Small intestine (tissue), 4 donors: ENCODE data around the gene NAT16. TPM values are rescaled to one million over a fixed set of nuclear protein-coding genes. Genes with fewer than 3 reads are reported as not detected.

ENCODE experiments used
- polyA plus RNA-seq, 4 donors: library from polyadenylated mRNA; stranded (reverse) in 3 of 4; unstranded in 1 of 4; fragments of 200-250 nt in 3 of 4; fragments of 120-200 nt in 1 of 4; gene quantifications; one replicate each; pipeline versions ENCODE4 v1.2.1 to v1.2.3, GENCODE V29; 2013
- donor health status: healthy with polysubstance abuse.
- donor health status: Bipolar disorder and iron deficiency.
- donor health status: healthy.

Gene NAT16
- polyA plus RNA-seq, 4 donors: 0.04 to 0.10 TPM; not detected in 2

Other genes with a start within 250 kb of the NAT16 start
- 100 to 1,000 TPM in 2 of 4 donors, 10 to 100 TPM in 2; 49.6 to 242 (median 104) TPM for gene MUC3A, start 230.8 kb downstream of the NAT16 start, polyA plus RNA-seq
- 10 to 100 TPM in 3 of 4 donors, 1 to 10 TPM in 1; 2.6 to 31.8 (median 17.0) TPM for gene MUC12, start 210.7 kb downstream of the NAT16 start, polyA plus RNA-seq
- 100 to 1,000 TPM in 1 of 4 donors, 10 to 100 TPM in 3; 16.1 to 243 (median 23.7) TPM for gene MUC17, start 160.2 kb downstream of the NAT16 start, polyA plus RNA-seq
- gene TRIM56, start 94.8 kb downstream of the NAT16 start, polyA plus RNA-seq: 10 to 100 TPM in 2 of 4 donors, 1 to 10 TPM in 2; 7.6 to 24.9 (median 12.5) TPM
- gene SERPINE1, start 53.2 kb downstream of the NAT16 start, polyA plus RNA-seq: 10 to 100 TPM in 1 of 4 donors, 1 to 10 TPM in 2, under 1 TPM in 1; 0.80 to 35.4 (median 2.7) TPM
- gene AP1S1, start 25.8 kb downstream of the NAT16 start, polyA plus RNA-seq: 100 to 1,000 TPM in 1 of 4 donors, 10 to 100 TPM in 3; 62.7 to 134 (median 87.3) TPM
- gene VGF, start 14.7 kb downstream of the NAT16 start, polyA plus RNA-seq: under 1 TPM in 2 of 4 donors, not detected in 2; 0.32 to 0.49 TPM
- gene MOGAT3, start 20.7 kb upstream of the NAT16 start, polyA plus RNA-seq: 10 to 100 TPM; 15.4 to 69.3 (median 61.1) TPM
- 10 to 100 TPM; 54.5 to 67.0 (median 58.8) TPM for gene PLOD3, start 37.3 kb upstream of the NAT16 start, polyA plus RNA-seq
- 100 to 1,000 TPM in 3 of 4 donors, 10 to 100 TPM in 1; 68.1 to 240 (median 163) TPM for gene ZNHIT1, start 37.9 kb upstream of the NAT16 start, polyA plus RNA-seq
- gene CLDN15, start 57.5 kb upstream of the NAT16 start, polyA plus RNA-seq: 100 to 1,000 TPM in 3 of 4 donors, 10 to 100 TPM in 1; 47.1 to 315 (median 308) TPM
- gene FIS1, start 64.8 kb upstream of the NAT16 start, polyA plus RNA-seq: 100 to 1,000 TPM; 136 to 319 (median 242) TPM
- 10 to 100 TPM in 2 of 4 donors, 1 to 10 TPM in 2; 2.2 to 17.6 (median 8.3) TPM for gene IFT22, start 141.5 kb upstream of the NAT16 start, polyA plus RNA-seq
- gene COL26A1, start 182.6 kb upstream of the NAT16 start, polyA plus RNA-seq: under 1 TPM in 2 of 4 donors, not detected in 2; 0.10 to 0.12 TPM